GM23338 (cell line): ENCODE measurements around the gene NTNG2. TPM values are rescaled to one million over a fixed set of nuclear protein-coding genes. Genes with fewer than 3 reads are reported as not detected.

Experiments used
- ATAC-seq: fragments of 200-7000 bp; cut with Tn5 transposase; 3 replicates; pipeline ENCODE4 v1.9.1; 2020
- DNase-seq: peaks from one replicate; pipeline ENCODE4 v3.0.0-alpha.2; 2015; ENCODE audit warnings: low spot score
- H2AFZ ChIP-seq: fragments of 200-600 bp; sonication (generic); 2 replicates; pipeline ENCODE4 v1.8.0; 2016; ENCODE audit warnings: antibody characterized with exemption, mild to moderate bottlenecking, moderate library complexity
- H3F3A ChIP-seq: fragments of 200-600 bp; sonication (generic); replicated peaks from 2 replicates; pipeline ENCODE4 v1.8.0; 2017; ENCODE audit warnings: antibody characterized with exemption, mixed run types, low read depth
- H3K27ac ChIP-seq: fragments of 200-600 bp; sonication (generic); 2 replicates; pipeline ENCODE4 v1.6.1; 2016; ENCODE audit warnings: low read depth
- H3K27me3 ChIP-seq: fragments of 200-600 bp; sonication (generic); 2 replicates; pipeline ENCODE4 v1.8.0; 2016; ENCODE audit warnings: mild to moderate bottlenecking, mixed run types, moderate library complexity; ENCODE audit not compliant: insufficient read depth
- H3K36me3 ChIP-seq: fragments of 200-600 bp; sonication (generic); 2 replicates; pipeline ENCODE4 v1.8.0; 2016; ENCODE audit warnings: mild to moderate bottlenecking; ENCODE audit not compliant: insufficient read depth
- H3K4me1 ChIP-seq: fragments of 200-600 bp; sonication (generic); 2 replicates; pipeline ENCODE4 v1.8.0; 2016; ENCODE audit warnings: mild to moderate bottlenecking, moderate library complexity; ENCODE audit not compliant: insufficient read depth
- H3K4me2 ChIP-seq: fragments of 200-600 bp; sonication (generic); 2 replicates; pipeline ENCODE4 v1.7.1; 2017; ENCODE audit warnings: mixed run types
- H3K4me3 ChIP-seq: fragments of 200-600 bp; sonication (generic); 2 replicates; pipeline ENCODE4 v1.6.1; 2016; ENCODE audit warnings: mixed run types
- H3K79me2 ChIP-seq: fragments of 200-600 bp; sonication (generic); replicated peaks from 2 replicates; pipeline ENCODE4 v1.8.0; 2017; ENCODE audit warnings: mild to moderate bottlenecking; ENCODE audit not compliant: insufficient read depth
- H3K9me2 ChIP-seq: fragments of 200-600 bp; sonication (generic); 2 replicates; pipeline ENCODE4 v1.8.0; 2017; ENCODE audit not compliant: insufficient read depth
- H4K20me1 ChIP-seq: fragments of 200-600 bp; sonication (generic); replicated peaks from 2 replicates; pipeline ENCODE4 v1.8.0; 2017; ENCODE audit warnings: mild to moderate bottlenecking; ENCODE audit not compliant: insufficient read depth
- H3K27ac Mint-ChIP-seq: 2 replicates; pipeline ENCODE4 v1.8.0; 2020; ENCODE audit warnings: inconsistent platforms, mild to moderate bottlenecking, moderate library complexity, mixed read lengths
- H3K27me3 Mint-ChIP-seq: 3 replicates; pipeline ENCODE4 v1.8.0; 2022; ENCODE audit warnings: low read depth, mild to moderate bottlenecking, moderate library complexity, mixed read lengths, inconsistent platforms; ENCODE audit not compliant: insufficient read depth, poor library complexity
- H3K36me3 Mint-ChIP-seq: 3 replicates; pipeline ENCODE4 v1.8.0; 2021; ENCODE audit warnings: low read depth, mild to moderate bottlenecking, inconsistent platforms, moderate library complexity, mixed read lengths
- H3K4me1 Mint-ChIP-seq: 3 replicates; pipeline ENCODE4 v1.8.0; 2020; ENCODE audit warnings: mild to moderate bottlenecking, inconsistent platforms, mixed read lengths
- H3K4me3 Mint-ChIP-seq: 3 replicates; pipeline ENCODE4 v1.8.0; 2021; ENCODE audit warnings: moderate library complexity, mild to moderate bottlenecking, inconsistent platforms, mixed read lengths
- H3K9me3 Mint-ChIP-seq: 3 replicates; pipeline ENCODE4 v1.8.0; 2020; ENCODE audit warnings: moderate library complexity, mild to moderate bottlenecking, inconsistent platforms, mixed read lengths
- CREB1 ChIP-seq: fragments of 250-450 bp; sonication (Bioruptor Pico); IDR thresholded peaks from 2 replicates; pipeline ENCODE4 v1.5.0; 2020; ENCODE audit warnings: low read depth, mild to moderate bottlenecking, moderate library complexity
- CTCF ChIP-seq, 2 experiments: fragments of 200-600 bp in 1 of 2; sonication (generic) in 1 of 2; conservative IDR thresholded peaks; 2 replicates each; pipeline versions ENCODE4 v1.5.1 to v1.6.1; 2016 to 2017; ENCODE audit warnings: antibody characterized with exemption in 2 of 2, low read depth in 2 of 2, mild to moderate bottlenecking in 2 of 2, moderate library complexity in 1 of 2
- ETS1 ChIP-seq: IDR thresholded peaks from 2 replicates; pipeline ENCODE4 v1.6.1; 2016; ENCODE audit warnings: antibody characterized with exemption
- EZH2 ChIP-seq: fragments of 200-600 bp; sonication (generic); IDR thresholded peaks from one replicate; pipeline ENCODE4 v1.8.0; 2017; ENCODE audit warnings: antibody characterized with exemption, mild to moderate bottlenecking, low read depth; ENCODE audit not compliant: unreplicated experiment
- EZH2phosphoT487 ChIP-seq: fragments of 200-600 bp; sonication (generic); IDR thresholded peaks from one replicate; pipeline ENCODE4 v1.8.1; 2018; ENCODE audit warnings: antibody characterized with exemption; ENCODE audit not compliant: unreplicated experiment
- JUNB ChIP-seq: IDR thresholded peaks from one replicate; pipeline ENCODE4 v1.6.1; 2016; ENCODE audit warnings: antibody characterized with exemption; ENCODE audit not compliant: unreplicated experiment
- NANOG ChIP-seq: IDR thresholded peaks from 2 replicates; pipeline ENCODE4 v1.6.1; 2016; ENCODE audit warnings: antibody characterized with exemption, borderline replicate concordance
- POLR2AphosphoS5 ChIP-seq: IDR thresholded peaks from 2 replicates; pipeline ENCODE4 v1.6.1; 2016; ENCODE audit warnings: antibody characterized with exemption, low read depth
- REST ChIP-seq: IDR thresholded peaks from one replicate; pipeline ENCODE4 v1.6.1; 2018; ENCODE audit warnings: antibody characterized with exemption; ENCODE audit not compliant: unreplicated experiment
- STAT1 ChIP-seq: IDR thresholded peaks from one replicate; pipeline ENCODE4 v1.6.1; 2016; ENCODE audit warnings: antibody characterized with exemption; ENCODE audit not compliant: unreplicated experiment
- ZNF114 ChIP-seq: fragments of 250-450 bp; sonication (Bioruptor Pico); IDR thresholded peaks from 2 replicates; pipeline ENCODE4 v1.5.0; 2020; ENCODE audit warnings: mild to moderate bottlenecking, moderate library complexity
- ZNF331 ChIP-seq: fragments of 250-450 bp; sonication (Bioruptor Pico); IDR thresholded peaks from 2 replicates; pipeline ENCODE4 v1.5.0; 2020; ENCODE audit warnings: low read depth, mild to moderate bottlenecking, moderate library complexity
- ZNF462 ChIP-seq: fragments of 250-450 bp; sonication (Bioruptor Pico); IDR thresholded peaks from 2 replicates; pipeline ENCODE4 v1.5.0; 2020; ENCODE audit warnings: mild to moderate bottlenecking, moderate library complexity
- polyA plus RNA-seq: library from polyadenylated mRNA; unstranded; fragments of >200 nt; fragmentation: Nextera tagmentation; extraction: Ambion mirVana; gene quantifications from 2 replicates; pipeline ENCODE4 v1.2.1, GENCODE V29; 2016
- total RNA-seq: library from RNA; depleted of rRNA; stranded (reverse); fragments of >200 nt; shearing (Covaris generic); gene quantifications from 2 replicates; pipeline ENCODE4 v1.2.3, GENCODE V29; 2014

Gene NTNG2
- total and polyA plus RNA-seq, 2 experiments from 2014 or later, result 0.99 to 1.7 TPM

GRCh38 chr9:132199056-132199455 is 37.2 kb downstream of the NTNG2 start:
- no peak for DNase-seq
- no peak overlapping the region for H2AFZ ChIP-seq
- H3K79me2 ChIP-seq, result no peaks in the 10 kb centered on the region
- no peak overlapping the region for H3K4me2 ChIP-seq
- H3K4me1 Mint-ChIP-seq, result peaks cover 6% of the 10 kb centered on the region; the same call in 1 of the 3 replicates
- no peaks in the 10 kb centered on the region for H3F3A ChIP-seq
- no peaks in the 10 kb centered on the region for H3K4me1 ChIP-seq
- H3K27ac ChIP-seq, result no peak overlapping the region
- 0 out of 3 replicates have a peak, but pooled peaks cover 9% of the 10 kb centered on the region for H3K9me3 Mint-ChIP-seq
- no peaks in the 10 kb centered on the region for H4K20me1 ChIP-seq
- H3K36me3 Mint-ChIP-seq, result no peaks in the 10 kb centered on the region
- no peaks in the 10 kb centered on the region for H3K9me2 ChIP-seq
- H3K36me3 ChIP-seq, result no peaks in the 10 kb centered on the region
- H3K4me3 Mint-ChIP-seq, result no peak overlapping the region
- H3K27me3 ChIP-seq, result no peaks in the 10 kb centered on the region
- H3K27me3 Mint-ChIP-seq, result peaks cover 1% of the 10 kb centered on the region
- H3K4me3 ChIP-seq, result no peak overlapping the region
- no peak overlapping the region for H3K27ac Mint-ChIP-seq
- TF ChIP-seq ZNF462 (CRISPR knock-in tag), result no peak
- no peak for TF ChIP-seq EZH2phosphoT487
- TF ChIP-seq EZH2, result no peak
- TF ChIP-seq REST, result no peak
- no peak for TF ChIP-seq NANOG
- TF ChIP-seq CTCF (conservative IDR thresholded peaks at IDR 0.05; ENCODE audit: low read depth in 2 of 2), result no peak
- no peak for TF ChIP-seq ZNF331 (CRISPR knock-in tag)
- TF ChIP-seq ETS1, result no peak
- no peak for TF ChIP-seq POLR2AphosphoS5
- TF ChIP-seq CREB1 (CRISPR knock-in tag), result no peak
- no peak for TF ChIP-seq ZNF114 (CRISPR knock-in tag)
- TF ChIP-seq JUNB, result no peak
- TF ChIP-seq STAT1, result no peak
- ATAC-seq, result no peak
